HepG2 (cell line): ENCODE results near the gene NRG4. TPM values are rescaled to one million over a fixed set of nuclear protein-coding genes. Genes with fewer than 3 reads are reported as not detected.

Experiments
- ATAC-seq: fragments of 200-7000 bp; cut with Tn5 transposase; 3 replicates; pipeline ENCODE4 v1.9.1; 2020; ENCODE audit warnings: mild to moderate bottlenecking, moderate library complexity
- BruUV-seq: library from RNA; stranded (reverse); fragments of 400-500 nt; replicated peaks from 2 replicates; lab custom pipeline; 2021; lab: Mats Ljungman, UMichigan
- CTCF ChIA-PET: fragments of 300-600 bp; formaldehyde crosslinking; extraction: SDS; loops from one replicate; lab custom pipeline; 2021; ENCODE audit warnings: low total read pairs, inconsistent platforms, low intra/inter-chr PET ratio; lab: Yijun Ruan, JAX
- POLR2A ChIA-PET: fragments of 350-600 bp; sonication (Branson Sonifier 250); formaldehyde crosslinking; loops from one replicate; lab custom pipeline; 2020; ENCODE audit warnings: antibody characterized with exemption, inconsistent platforms; lab: Yijun Ruan, JAX
- DNase-seq: peaks from one replicate; pipeline ENCODE4 v3.0.0-alpha.2; 2015; ENCODE audit warnings: low spot score
- FAIRE-seq: peaks from 3 replicates; lab custom pipeline; 2011; peaks lifted over from hg19 to GRCh38; lab: Jason Lieb, UNC
- H2AFZ ChIP-seq: one replicate; pipeline ENCODE4 v1.6.1; 2011; ENCODE audit warnings: low read length, inconsistent platforms
- H3K27ac ChIP-seq: fragments of 300-600 bp; 3 replicates; pipeline ENCODE4 v1.8.0; 2011; ENCODE audit warnings: mixed run types, mild to moderate bottlenecking, mixed read lengths, low read length, inconsistent platforms; ENCODE audit not compliant: insufficient read depth; ENCODE audit errors: extremely low read length
- H3K27me3 ChIP-seq, 2 experiments: fragments of 200-600 bp in 1 of 2; 2 replicates in 1 of 2; 3 replicates in 1 of 2; pipeline versions ENCODE4 v1.6.0 to v1.8.0; 2011; ENCODE audit warnings: low read length in 2 of 2, mild to moderate bottlenecking in 2 of 2, moderate library complexity in 2 of 2, inconsistent platforms in 1 of 2; ENCODE audit not compliant: insufficient read depth in 2 of 2, control insufficient read depth in 1 of 2
- H3K36me3 ChIP-seq, 2 experiments: fragments of 200-600 bp in 1 of 2; replicated peaks in 1 of 2; 2 replicates in 1 of 2; 3 replicates in 1 of 2; pipeline versions ENCODE4 v1.5.1 to v1.8.0; 2011; ENCODE audit warnings: low read length in 2 of 2, inconsistent platforms in 1 of 2; ENCODE audit not compliant: insufficient read depth in 2 of 2, control insufficient read depth in 1 of 2
- H3K4me1 ChIP-seq: 2 replicates; pipeline ENCODE4 v1.5.1; 2012; ENCODE audit warnings: low read length, inconsistent platforms; ENCODE audit not compliant: insufficient read depth
- H3K4me2 ChIP-seq: 2 replicates; pipeline ENCODE4 v1.6.0; 2011; ENCODE audit warnings: low read depth, low read length, inconsistent platforms
- H3K4me3 ChIP-seq, 3 experiments: fragments of 200-600 bp in 1 of 3; sonication (generic), shearing (Covaris generic) in 1 of 3; replicated peaks in 1 of 3; 2 replicates each; pipeline ENCODE4 v1.5.1; 2011 to 2016; ENCODE audit warnings: low read length in 3 of 3, inconsistent platforms in 2 of 3, low read depth in 2 of 3, mild to moderate bottlenecking in 2 of 3, control low read depth in 1 of 3, mixed read lengths in 1 of 3; ENCODE audit not compliant: insufficient read depth in 1 of 3
- H3K79me2 ChIP-seq: one replicate; pipeline ENCODE4 v1.6.1; 2011; ENCODE audit warnings: low read length, inconsistent platforms; ENCODE audit not compliant: insufficient read depth
- H3K9ac ChIP-seq: 2 replicates; pipeline ENCODE4 v1.6.0; 2011; ENCODE audit warnings: mild to moderate bottlenecking, low read depth, low read length, inconsistent platforms; ENCODE audit not compliant: insufficient read depth
- H3K9me3 ChIP-seq: 2 replicates; pipeline ENCODE4 v1.5.1; 2012; ENCODE audit warnings: mild to moderate bottlenecking, low read length
- H4K20me1 ChIP-seq: 2 replicates; pipeline ENCODE4 v1.6.0; 2011; ENCODE audit warnings: inconsistent platforms, mild to moderate bottlenecking, low read length, moderate library complexity; ENCODE audit not compliant: insufficient read depth
- CC2D1A ChIP-seq: sonication (generic); formaldehyde crosslinking; IDR thresholded peaks from 2 replicates; pipeline ENCODE4 v1.8.1; 2023; ENCODE audit warnings: mild to moderate bottlenecking, missing genetic modification reagents
- FOSL2 ChIP-seq: sonication (generic); formaldehyde crosslinking; IDR thresholded peaks from 2 replicates; pipeline ENCODE4 v1.4.0; 2020; ENCODE audit warnings: missing genetic modification reagents
- HOXA3 ChIP-seq: sonication (generic); formaldehyde crosslinking; IDR thresholded peaks from 2 replicates; pipeline ENCODE4 v1.5.0; 2020; ENCODE audit warnings: missing genetic modification reagents
- YEATS4 ChIP-seq: sonication (generic); formaldehyde crosslinking; IDR thresholded peaks from 2 replicates; pipeline ENCODE4 v1.4.0; 2020; ENCODE audit warnings: missing genetic modification reagents, borderline replicate concordance
- ZNF224 ChIP-seq: sonication (generic); formaldehyde crosslinking; IDR thresholded peaks from 2 replicates; pipeline ENCODE4 v1.5.0; 2020; ENCODE audit warnings: mild to moderate bottlenecking, missing genetic modification reagents
- ZNF549 ChIP-seq: sonication (generic); formaldehyde crosslinking; IDR thresholded peaks from 2 replicates; pipeline ENCODE4 v1.5.0; 2020; ENCODE audit warnings: missing genetic modification reagents
- WGBS: methylation state at CpG from one replicate; pipeline ENCODE4 v1.1.6; 2017; ENCODE audit warnings: low lambda C conversion rate; 5-methylcytosine and 5-hydroxymethylcytosine counted together
- in situ Hi-C: cut with HindIII; loops from 2 replicates; pipeline ENCODE4 v1.10.0; 2017; ENCODE audit warnings: low pct_unique_long_range_greater_than_20kb; ENCODE audit not compliant: extremely low pct_ligation_motif_present
- intact Hi-C: fragments of 100-400 bp; cut with micrococcal nuclease; formaldehyde crosslinking; loops from one replicate; pipeline ENCODE4 v1.10.0; 2022; ENCODE audit not compliant: unreplicated experiment
- polyA plus RNA-seq, 8 experiments: library from polyadenylated mRNA; depleted of rRNA in 3 of 8; stranded (reverse) in 7 of 8; unstranded in 1 of 8; fragments of >200 nt; fragmentation: Illumina TruSeq in 4 of 8; extraction: Trizol in 4 of 8; gene quantifications; 2 replicates each; pipeline versions ENCODE4 v1.2.1 to v1.2.3, GENCODE V29; 2011 to 2016; ENCODE audit warnings: low read depth in 4 of 8, missing spikeins in 1 of 8, mixed read lengths in 1 of 8; ENCODE audit not compliant: insufficient read depth in 1 of 8
- total RNA-seq, 5 experiments: library from RNA; depleted of rRNA; stranded (reverse); fragments of >200 nt; fragmentation: Illumina TruSeq; extraction: Trizol; gene quantifications; 2 replicates each; pipeline ENCODE4 v1.2.3, GENCODE V29; 2016; ENCODE audit warnings: low read depth in 1 of 5
- TF ChIP-seq, protein P1 (sequence below), 2 experiments: sonication (generic) in 1 of 2; formaldehyde crosslinking in 1 of 2; IDR thresholded peaks; 2 replicates each; pipeline versions ENCODE4 v1.4.0 to v1.6.1; 2018 to 2020; ENCODE audit warnings: missing genetic modification reagents in 2 of 2, borderline replicate concordance in 1 of 2, low read depth in 1 of 2, mild to moderate bottlenecking in 1 of 2, missing biosample characterization in 1 of 2
- TF ChIP-seq, protein P2 (sequence below): sonication (generic); formaldehyde crosslinking; IDR thresholded peaks from 2 replicates; pipeline ENCODE4 v1.4.0; 2020; ENCODE audit warnings: low read depth, mild to moderate bottlenecking, missing genetic modification reagents
- TF ChIP-seq, protein P3 (sequence below): sonication (generic); formaldehyde crosslinking; conservative IDR thresholded peaks from 2 replicates; pipeline ENCODE4 v1.4.0; 2020; ENCODE audit warnings: missing genetic modification reagents

The NRG4 gene
- total and polyA plus RNA-seq, 2 of the 13 experiments (the other 11 are each of a cell fraction or from before 2014, with no cell fraction given): 0.01 TPM; not detected in 1

DNA sequence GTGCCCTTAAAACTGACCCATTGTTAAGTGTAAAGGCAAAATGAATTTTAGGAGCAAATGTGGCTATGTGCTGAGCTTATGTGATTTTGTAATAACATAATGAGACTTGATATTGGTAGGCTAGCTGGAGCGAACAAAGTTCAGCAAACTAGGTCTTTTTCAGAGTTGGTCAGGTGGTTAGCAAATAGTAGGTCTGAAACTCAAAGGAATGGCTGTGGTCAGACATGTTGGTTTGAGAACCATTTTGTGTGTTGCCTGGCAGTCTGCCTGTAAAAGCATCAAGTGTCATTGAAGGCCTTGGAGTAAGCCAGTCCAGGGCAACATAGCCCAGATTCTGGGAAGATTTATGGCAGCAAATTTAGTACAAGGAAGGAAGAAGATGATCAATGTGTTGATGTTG is 92.1 kb downstream of the NRG4 start:
- DNase-seq (peak; percentile 13), ATAC-seq (no peak), FAIRE-seq (peak; percentile 43)
- no peaks in the 10 kb centered on the region for H3K9me3 ChIP-seq
- intact Hi-C loops (loop anchor here (10.0 kb wide), 1 partner anchor 195 kb away; a partner anchor contains a TSS), in situ Hi-C loops (loop anchor here (10.0 kb wide), 2 partner anchors 105 to 195 kb away; a partner anchor contains a TSS)
- ChIA-PET POLR2A (interaction anchor here (1.5 kb wide), 1 partner anchor 16 kb away, joined by 4 read pairs; no protein-coding TSS in a partner anchor), CTCF (no interaction called here)
- peaks cover 47% of the 10 kb centered on the region for H3K79me2 ChIP-seq
- BruUV-seq: no TSS peak
- no peak overlapping the region for H3K4me3 ChIP-seq
- WGBS: 100% methylated on average over 1 of the region's 1 CpG
- peaks cover 25% of the 10 kb centered on the region for H3K4me1 ChIP-seq
- H3K9ac ChIP-seq: no peak overlapping the region
- no peaks in the 10 kb centered on the region; a peak in 1 of 5 replicates for H3K27me3 ChIP-seq
- H3K4me2 ChIP-seq: no peak overlapping the region
- H3K27ac ChIP-seq: no peak overlapping the region
- TF ChIP-seq HOXA3 (CRISPR knock-in tag) (no peak), CC2D1A (CRISPR knock-in tag) (no peak)
- TF ChIP-seq, protein P1, sequence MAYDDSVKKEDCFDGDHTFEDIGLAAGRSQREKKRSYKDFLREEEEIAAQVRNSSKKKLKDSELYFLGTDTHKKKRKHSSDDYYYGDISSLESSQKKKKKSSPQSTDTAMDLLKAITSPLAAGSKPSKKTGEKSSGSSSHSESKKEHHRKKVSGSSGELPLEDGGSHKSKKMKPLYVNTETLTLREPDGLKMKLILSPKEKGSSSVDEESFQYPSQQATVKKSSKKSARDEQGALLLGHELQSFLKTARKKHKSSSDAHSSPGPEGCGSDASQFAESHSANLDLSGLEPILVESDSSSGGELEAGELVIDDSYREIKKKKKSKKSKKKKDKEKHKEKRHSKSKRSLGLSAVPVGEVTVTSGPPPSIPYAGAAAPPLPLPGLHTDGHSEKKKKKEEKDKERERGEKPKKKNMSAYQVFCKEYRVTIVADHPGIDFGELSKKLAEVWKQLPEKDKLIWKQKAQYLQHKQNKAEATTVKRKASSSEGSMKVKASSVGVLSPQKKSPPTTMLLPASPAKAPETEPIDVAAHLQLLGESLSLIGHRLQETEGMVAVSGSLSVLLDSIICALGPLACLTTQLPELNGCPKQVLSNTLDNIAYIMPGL (CRISPR knock-in tag; IDR thresholded peaks at IDR 0.05; ENCODE audit: borderline replicate concordance in 1 of 2, low read depth in 1 of 2): no peak
- peaks cover 10% of the 10 kb centered on the region; the same call in 1 of the 2 replicates for H4K20me1 ChIP-seq
- H3K36me3 ChIP-seq: peaks cover 9 to 71% of the 10 kb centered on the region in 2 experiments
- H2AFZ ChIP-seq: no peak overlapping the region

DNA sequence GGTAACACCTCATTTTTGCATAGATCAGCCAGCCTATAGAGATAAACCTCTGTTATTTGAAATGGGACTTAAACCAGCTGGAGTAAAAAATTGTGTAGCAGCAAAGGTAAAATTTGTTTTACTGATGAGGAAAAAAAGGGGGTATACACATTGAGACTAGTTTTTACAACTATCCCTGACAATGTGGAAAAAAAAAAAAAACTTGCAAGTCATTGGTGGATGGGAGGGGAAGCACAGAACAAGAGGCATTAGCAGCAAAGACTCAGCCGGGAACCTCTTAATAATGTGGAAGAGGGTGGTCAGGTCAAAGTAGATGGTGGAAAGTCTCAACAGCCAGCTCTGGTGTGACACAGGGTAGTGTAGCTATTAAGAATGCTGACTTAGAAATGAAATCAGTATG is 94.1 kb downstream of the NRG4 start:
- no peak for FAIRE-seq
- TF ChIP-seq ZNF549 (CRISPR knock-in tag): no peak
- TF ChIP-seq FOSL2 (CRISPR knock-in tag): no peak
- TF ChIP-seq, protein P2, sequence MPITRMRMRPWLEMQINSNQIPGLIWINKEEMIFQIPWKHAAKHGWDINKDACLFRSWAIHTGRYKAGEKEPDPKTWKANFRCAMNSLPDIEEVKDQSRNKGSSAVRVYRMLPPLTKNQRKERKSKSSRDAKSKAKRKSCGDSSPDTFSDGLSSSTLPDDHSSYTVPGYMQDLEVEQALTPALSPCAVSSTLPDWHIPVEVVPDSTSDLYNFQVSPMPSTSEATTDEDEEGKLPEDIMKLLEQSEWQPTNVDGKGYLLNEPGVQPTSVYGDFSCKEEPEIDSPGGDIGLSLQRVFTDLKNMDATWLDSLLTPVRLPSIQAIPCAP (CRISPR knock-in tag): no peak
- TF ChIP-seq, protein P3, sequence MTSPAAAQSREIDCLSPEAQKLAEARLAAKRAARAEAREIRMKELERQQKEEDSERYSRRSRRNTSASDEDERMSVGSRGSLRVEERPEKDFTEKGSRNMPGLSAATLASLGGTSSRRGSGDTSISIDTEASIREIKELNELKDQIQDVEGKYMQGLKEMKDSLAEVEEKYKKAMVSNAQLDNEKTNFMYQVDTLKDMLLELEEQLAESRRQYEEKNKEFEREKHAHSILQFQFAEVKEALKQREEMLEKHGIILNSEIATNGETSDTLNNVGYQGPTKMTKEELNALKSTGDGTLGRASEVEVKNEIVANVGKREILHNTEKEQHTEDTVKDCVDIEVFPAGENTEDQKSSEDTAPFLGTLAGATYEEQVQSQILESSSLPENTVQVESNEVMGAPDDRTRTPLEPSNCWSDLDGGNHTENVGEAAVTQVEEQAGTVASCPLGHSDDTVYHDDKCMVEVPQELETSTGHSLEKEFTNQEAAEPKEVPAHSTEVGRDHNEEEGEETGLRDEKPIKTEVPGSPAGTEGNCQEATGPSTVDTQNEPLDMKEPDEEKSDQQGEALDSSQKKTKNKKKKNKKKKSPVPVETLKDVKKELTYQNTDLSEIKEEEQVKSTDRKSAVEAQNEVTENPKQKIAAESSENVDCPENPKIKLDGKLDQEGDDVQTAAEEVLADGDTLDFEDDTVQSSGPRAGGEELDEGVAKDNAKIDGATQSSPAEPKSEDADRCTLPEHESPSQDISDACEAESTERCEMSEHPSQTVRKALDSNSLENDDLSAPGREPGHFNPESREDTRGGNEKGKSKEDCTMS (CRISPR knock-in tag): no peak
- TF ChIP-seq YEATS4 (CRISPR knock-in tag): no peak
- no peak for TF ChIP-seq ZNF224 (CRISPR knock-in tag)

More for the DNA sequence above, 94.1 kb downstream of the NRG4 start:
- Histone ChIP-seq H3K4me1 (peaks cover 25% of the 10 kb centered on the region), H4K20me1 (peaks cover 6% of the 10 kb centered on the region; the same call in 1 of the 2 replicates), H3K27me3 (no peaks in the 10 kb centered on the region; a peak in 1 of 5 replicates), H3K36me3 (peaks cover 13 to 73% of the 10 kb centered on the region in 2 experiments), H3K9ac (no peak overlapping the region), H3K4me3 (no peak overlapping the region), H3K27ac (no peak overlapping the region), H3K79me2 (peaks cover 49% of the 10 kb centered on the region), H3K4me2 (no peak overlapping the region), H2AFZ (no peak overlapping the region), H3K9me3 (no peaks in the 10 kb centered on the region)
- in situ Hi-C loops: no loop called here
- ATAC-seq (no peak), DNase-seq (no peak)
- intact Hi-C loops: no loop called here
- POLR2A ChIA-PET: no interaction called here
- CTCF ChIA-PET: no interaction called here
- BruUV-seq: no TSS peak
- WGBS: 98% methylated on average over 1 of the region's 1 CpG
